H9 (cell line): Measurements from ENCODE around the gene CAMTA1. TPM values are rescaled to one million over a fixed set of nuclear protein-coding genes. Genes with fewer than 3 reads are reported as not detected.

Experiments used
- DNase-seq: peaks from one replicate; pipeline ENCODE4 v3.0.0-alpha.2; 2017
- H2AFZ ChIP-seq: one replicate; pipeline ENCODE4 v1.6.1; 2013; ENCODE audit warnings: mild to moderate bottlenecking, low read length, control low read depth, moderate library complexity
- H2AK5ac ChIP-seq: 2 replicates; pipeline ENCODE4 v1.6.1; 2013; ENCODE audit warnings: low read length, control low read depth, mixed read lengths; ENCODE audit not compliant: insufficient read length
- H2BK120ac ChIP-seq: one replicate; pipeline ENCODE4 v1.6.1; 2013; ENCODE audit warnings: low read depth, mild to moderate bottlenecking, low read length, control low read depth, inconsistent platforms; ENCODE audit not compliant: poor library complexity, severe bottlenecking
- H2BK12ac ChIP-seq: 2 replicates; pipeline ENCODE4 v1.6.1; 2013; ENCODE audit warnings: low read length, control low read depth, mixed read lengths, low read depth; ENCODE audit not compliant: insufficient read length
- H2BK15ac ChIP-seq: 2 replicates; pipeline ENCODE4 v1.6.1; 2013; ENCODE audit warnings: low read depth, low read length, control low read depth
- H2BK20ac ChIP-seq: one replicate; pipeline ENCODE4 v1.6.1; 2013; ENCODE audit warnings: low read depth, mild to moderate bottlenecking, low read length, control low read depth, inconsistent platforms; ENCODE audit not compliant: poor library complexity, severe bottlenecking
- H2BK5ac ChIP-seq: 2 replicates; pipeline ENCODE4 v1.6.1; 2013; ENCODE audit warnings: low read length, control low read depth, mixed read lengths; ENCODE audit not compliant: insufficient read length
- H3K14ac ChIP-seq: 2 replicates; pipeline ENCODE4 v1.6.1; 2013; ENCODE audit warnings: low read length, control low read depth; ENCODE audit not compliant: insufficient read depth
- H3K18ac ChIP-seq: 2 replicates; pipeline ENCODE4 v1.6.1; 2013; ENCODE audit warnings: low read depth, mild to moderate bottlenecking, mixed read lengths, low read length, control low read depth; ENCODE audit not compliant: insufficient read length
- H3K23ac ChIP-seq: 2 replicates; pipeline ENCODE4 v1.6.1; 2013; ENCODE audit warnings: low read length, control low read depth, mixed read lengths, low read depth; ENCODE audit not compliant: insufficient read length
- H3K23me2 ChIP-seq: 2 replicates; pipeline ENCODE4 v1.6.1; 2013; ENCODE audit warnings: low read depth, mild to moderate bottlenecking, mixed read lengths, low read length, control low read depth; ENCODE audit not compliant: insufficient read length, poor library complexity, severe bottlenecking
- H3K27ac ChIP-seq: 2 replicates; pipeline ENCODE4 v1.5.1; 2013; ENCODE audit warnings: low read length, control low read depth, mixed read lengths, low read depth; ENCODE audit not compliant: insufficient read length
- H3K27me3 ChIP-seq: 2 replicates; pipeline ENCODE4 v1.6.1; 2013; ENCODE audit warnings: low read length, control low read depth, inconsistent platforms; ENCODE audit not compliant: insufficient read depth
- H3K4ac ChIP-seq: 2 replicates; pipeline ENCODE4 v1.6.1; 2013; ENCODE audit warnings: low read depth, mild to moderate bottlenecking, control low read depth, inconsistent platforms, low read length, moderate library complexity
- H3K4me1 ChIP-seq: 2 replicates; pipeline ENCODE4 v1.6.1; 2013; ENCODE audit warnings: low read length, control low read depth, inconsistent platforms; ENCODE audit not compliant: insufficient read depth
- H3K4me2 ChIP-seq: 2 replicates; pipeline ENCODE4 v1.6.1; 2013; ENCODE audit warnings: low read length, control low read depth, mixed read lengths; ENCODE audit not compliant: insufficient read length, insufficient read depth
- H3K56ac ChIP-seq: 2 replicates; pipeline ENCODE4 v1.6.1; 2013; ENCODE audit warnings: low read depth, mild to moderate bottlenecking, mixed read lengths, low read length, control low read depth; ENCODE audit not compliant: insufficient read length
- H3K79me1 ChIP-seq: 2 replicates; pipeline ENCODE4 v1.6.1; 2013; ENCODE audit warnings: low read depth, mild to moderate bottlenecking, moderate library complexity, low read length, control low read depth, inconsistent platforms; ENCODE audit not compliant: insufficient read depth, poor library complexity, severe bottlenecking
- H3K79me2 ChIP-seq: 2 replicates; pipeline ENCODE4 v1.6.1; 2013; ENCODE audit warnings: low read length, control low read depth, inconsistent platforms; ENCODE audit not compliant: insufficient read depth
- H3K9ac ChIP-seq: 2 replicates; pipeline ENCODE4 v1.6.1; 2013; ENCODE audit warnings: low read length, control low read depth, mixed read lengths; ENCODE audit not compliant: insufficient read length; ENCODE audit errors: extremely low read depth
- H3K9me3 ChIP-seq: one replicate; pipeline ENCODE4 v1.6.1; 2013; ENCODE audit warnings: low read depth, low read length, inconsistent platforms; ENCODE audit not compliant: control insufficient read depth
- H3T11ph ChIP-seq: one replicate; pipeline ENCODE4 v1.6.1; 2013; ENCODE audit warnings: mild to moderate bottlenecking, low read length, control low read depth, inconsistent platforms
- H4K20me1 ChIP-seq: one replicate; pipeline ENCODE4 v1.6.1; 2013; ENCODE audit not compliant: control insufficient read depth, insufficient read length, insufficient read depth
- H4K5ac ChIP-seq: 2 replicates; pipeline ENCODE4 v1.6.1; 2013; ENCODE audit warnings: low read depth, mild to moderate bottlenecking, mixed read lengths, low read length, control low read depth; ENCODE audit not compliant: insufficient read length
- H4K8ac ChIP-seq: replicated peaks from 2 replicates; pipeline ENCODE4 v1.6.1; 2013; ENCODE audit warnings: low read length, control low read depth, mixed read lengths, low read depth; ENCODE audit not compliant: insufficient read length
- H4K91ac ChIP-seq: 2 replicates; pipeline ENCODE4 v1.6.1; 2013; ENCODE audit warnings: low read depth, mild to moderate bottlenecking, moderate library complexity, mixed read lengths, low read length, control low read depth; ENCODE audit not compliant: insufficient read length
- H3K27ac Mint-ChIP-seq, 3 experiments: 2 replicates in 2 of 3; 3 replicates in 1 of 3; pipeline ENCODE4 v1.8.0; 2020 to 2021; ENCODE audit warnings: mixed read lengths in 3 of 3, mild to moderate bottlenecking in 1 of 3, moderate library complexity in 1 of 3
- H3K27me3 Mint-ChIP-seq: 2 replicates; pipeline ENCODE4 v1.8.0; 2021; ENCODE audit warnings: low read depth, mild to moderate bottlenecking, moderate library complexity, mixed read lengths
- H3K36me3 Mint-ChIP-seq, 3 experiments: 2 replicates in 2 of 3; 3 replicates in 1 of 3; pipeline ENCODE4 v1.8.0; 2020 to 2021; ENCODE audit warnings: low read depth in 3 of 3, mixed read lengths in 3 of 3; ENCODE audit not compliant: insufficient read depth in 1 of 3
- H3K4me1 Mint-ChIP-seq, 2 experiments: 2 replicates each; pipeline ENCODE4 v1.8.0; 2020; ENCODE audit warnings: mixed read lengths in 2 of 2
- H3K4me3 Mint-ChIP-seq, 2 experiments: 2 replicates in 1 of 2; 3 replicates in 1 of 2; pipeline ENCODE4 v1.8.0; 2020 to 2021; ENCODE audit warnings: mild to moderate bottlenecking in 2 of 2, mixed read lengths in 2 of 2, moderate library complexity in 1 of 2
- H3K9me3 Mint-ChIP-seq, 2 experiments: 2 replicates in 1 of 2; 3 replicates in 1 of 2; pipeline ENCODE4 v1.8.0; 2020; ENCODE audit warnings: mild to moderate bottlenecking in 2 of 2, mixed read lengths in 2 of 2, moderate library complexity in 1 of 2
- WGBS: extraction: QIAGEN DNeasy Blood & Tissue Kit; methylation state at CpG from one replicate; pipeline ENCODE4 v1.1.7; 2013; ENCODE audit warnings: missing lambda C conversion rate, low lambda C conversion rate, mixed read lengths; ENCODE audit not compliant: insufficient read length; ENCODE audit errors: extremely low coverage; 5-methylcytosine and 5-hydroxymethylcytosine counted together
- total RNA-seq: library from RNA; stranded (reverse); gene quantifications from 2 replicates; pipeline ENCODE4 v1.2.1, GENCODE V29; 2021
- TF ChIP-seq, protein P1 (sequence below): fragments of 200-600 bp; sonication (generic); conservative IDR thresholded peaks from 3 replicates; pipeline ENCODE4 v1.8.0; 2021; ENCODE audit warnings: antibody characterized with exemption, mild to moderate bottlenecking

The CAMTA1 gene
- total RNA-seq, 1 experiment from 2014 or later: 115 TPM

DNA sequence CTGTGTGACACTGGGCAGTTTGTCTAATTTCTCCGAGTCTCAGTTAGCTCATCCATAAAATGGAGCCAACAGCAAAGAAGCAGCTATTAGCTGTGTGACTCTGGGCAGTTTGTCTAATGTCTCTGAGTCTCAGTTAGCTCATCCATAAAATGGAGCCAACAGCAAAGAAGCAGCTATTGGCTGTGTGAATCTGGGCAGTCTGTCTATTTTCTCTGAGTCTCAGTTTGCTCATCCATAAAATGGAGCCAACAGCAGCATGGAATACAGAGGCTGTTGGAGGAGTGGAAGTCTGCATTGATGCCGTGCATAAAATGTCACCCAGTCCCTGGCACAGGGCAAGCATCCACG is 688.9 kb downstream of the CAMTA1 start:
- no peaks in the 10 kb centered on the region for H3K36me3 Mint-ChIP-seq
- Histone ChIP-seq H3K79me1 (no peaks in the 10 kb centered on the region), H3K9ac (no peak overlapping the region), H3K18ac (no peak overlapping the region), H3K79me2 (no peaks in the 10 kb centered on the region), H3K27me3 (no peaks in the 10 kb centered on the region), H2BK120ac (no peak overlapping the region), H2BK15ac (no peak overlapping the region), H4K8ac (no peak overlapping the region), H2BK5ac (no peak overlapping the region), H3K27ac (no peak overlapping the region), H4K91ac (no peak overlapping the region), H3K23me2 (no peaks in the 10 kb centered on the region), H3K23ac (no peak overlapping the region), H2AFZ (no peak overlapping the region), H3K4me2 (no peak overlapping the region), H2BK12ac (no peak overlapping the region), H3K56ac (no peak overlapping the region), H2AK5ac (no peak overlapping the region), H4K20me1 (no peaks in the 10 kb centered on the region), H3K4me1 (no peaks in the 10 kb centered on the region), H3T11ph (no peak overlapping the region), H3K14ac (no peak overlapping the region; the same call in 1 of the 2 replicates), H4K5ac (no peak overlapping the region), H2BK20ac (no peak overlapping the region), H3K9me3 (no peaks in the 10 kb centered on the region), H3K4ac (no peak overlapping the region)
- no peaks in the 10 kb centered on the region for H3K9me3 Mint-ChIP-seq
- TF ChIP-seq, protein P1, sequence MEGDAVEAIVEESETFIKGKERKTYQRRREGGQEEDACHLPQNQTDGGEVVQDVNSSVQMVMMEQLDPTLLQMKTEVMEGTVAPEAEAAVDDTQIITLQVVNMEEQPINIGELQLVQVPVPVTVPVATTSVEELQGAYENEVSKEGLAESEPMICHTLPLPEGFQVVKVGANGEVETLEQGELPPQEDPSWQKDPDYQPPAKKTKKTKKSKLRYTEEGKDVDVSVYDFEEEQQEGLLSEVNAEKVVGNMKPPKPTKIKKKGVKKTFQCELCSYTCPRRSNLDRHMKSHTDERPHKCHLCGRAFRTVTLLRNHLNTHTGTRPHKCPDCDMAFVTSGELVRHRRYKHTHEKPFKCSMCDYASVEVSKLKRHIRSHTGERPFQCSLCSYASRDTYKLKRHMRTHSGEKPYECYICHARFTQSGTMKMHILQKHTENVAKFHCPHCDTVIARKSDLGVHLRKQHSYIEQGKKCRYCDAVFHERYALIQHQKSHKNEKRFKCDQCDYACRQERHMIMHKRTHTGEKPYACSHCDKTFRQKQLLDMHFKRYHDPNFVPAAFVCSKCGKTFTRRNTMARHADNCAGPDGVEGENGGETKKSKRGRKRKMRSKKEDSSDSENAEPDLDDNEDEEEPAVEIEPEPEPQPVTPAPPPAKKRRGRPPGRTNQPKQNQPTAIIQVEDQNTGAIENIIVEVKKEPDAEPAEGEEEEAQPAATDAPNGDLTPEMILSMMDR: no peak
- H3K27ac Mint-ChIP-seq: no peak overlapping the region
- H3K27me3 Mint-ChIP-seq: no peaks in the 10 kb centered on the region
- WGBS: no CpG with 5 or more reads among the region's 3 CpGs
- 0 out of 4 replicates have a peak, but pooled peaks cover 0 to 2% of the 10 kb centered on the region in 2 experiments for H3K4me1 Mint-ChIP-seq
- DNase-seq: no peak
- no peak overlapping the region for H3K4me3 Mint-ChIP-seq
